Stimulated activated CD4-positive, alpha-beta T cell treated with anti-CD3 and anti-CD28 coated beads, Interleukin-1b, Interleukin-23, amount 100 ng/mL, for 48 hours (primary cell): ENCODE data around the gene OR51B6.
"Not testable (repeated sequence)": the region's sequence is repeated elsewhere in the genome, so short reads cannot be mapped to it uniquely, and the experiment has no call there.

Experiments
- DNase-seq: peaks from one replicate; pipeline ENCODE4 v3.0.0-alpha.2; 2020

OR51B6 gene

GRCh38 chr11:5351208-5351607 is at the start of gene OR51B6:
Gene OR51B6, plus strand, starts transcription at chr11:5351508. Its CDS starts 0 bp downstream, at chr11:5351508.
- no peak for DNase-seq

GRCh38 chr11:5301846-5302245 is 49.5 kb upstream of the OR51B6 start, which contains the start of gene OR51B4:
Gene OR51B4, minus strand, starts transcription at chr11:5301946. Its CDS starts 0 bp downstream, at chr11:5301946.
- DNase-seq: no peak

GRCh38 chr11:5303626-5304025 is 47.7 kb upstream of the OR51B6 start:
- DNase-seq: no peak

GRCh38 chr11:5304046-5304445 is 47.3 kb upstream of the OR51B6 start:
- no peak for DNase-seq

- DNase-seq: no peak
These were observed 43.9 kb upstream of the OR51B6 start for GRCh38 chr11:5307256-5308019.

GRCh38 chr11:5310423-5310822 is 40.9 kb upstream of the OR51B6 start:
- DNase-seq: no peak

GRCh38 chr11:5313326-5314023 is 37.8 kb upstream of the OR51B6 start:
- DNase-seq: not testable (repeated sequence)

- DNase-seq: no peak
These were observed 34.0 kb upstream of the OR51B6 start for GRCh38 chr11:5317292-5317691.

- DNase-seq: no peak
These were observed 27.1 kb upstream of the OR51B6 start, which contains the start of gene OR51B2 for GRCh38 chr11:5324197-5324596. Gene OR51B2, minus strand, starts transcription at chr11:5324297. Its CDS starts 0 bp downstream, at chr11:5324297.

- DNase-seq: no peak
These were observed 16.1 kb upstream of the OR51B6 start for GRCh38 chr11:5335170-5335569.

GRCh38 chr11:5336331-5336730 is 15.0 kb upstream of the OR51B6 start:
- DNase-seq: no peak

- not testable (repeated sequence) for DNase-seq
These were observed 14.1 kb upstream of the OR51B6 start for GRCh38 chr11:5337253-5337652.

- no peak for DNase-seq
These were observed 11.5 kb upstream of the OR51B6 start for GRCh38 chr11:5339771-5340322.

GRCh38 chr11:5343474-5344335 is 7.6 kb upstream of the OR51B6 start, which contains the start of gene OR51B5:
Gene OR51B5, minus strand, starts transcription at chr11:5343524. Its CDS starts 0 bp downstream, at chr11:5343524.
- DNase-seq: no peak

GRCh38 chr11:5345831-5346230 is 5.5 kb upstream of the OR51B6 start:
- no peak for DNase-seq

GRCh38 chr11:5348551-5349194 is 2.6 kb upstream of the OR51B6 start:
- DNase-seq: no peak

- no peak for DNase-seq
These were observed 1.8 kb upstream of the OR51B6 start for GRCh38 chr11:5349550-5349949.

- not testable (repeated sequence) for DNase-seq
These were observed 4.7 kb downstream of the OR51B6 start for GRCh38 chr11:5356031-5356430.

GRCh38 chr11:5362017-5362625 is 10.8 kb downstream of the OR51B6 start:
- no peak for DNase-seq

GRCh38 chr11:5363679-5364078 is 12.4 kb downstream of the OR51B6 start:
- no peak for DNase-seq

- no peak for DNase-seq
These were observed 12.9 kb downstream of the OR51B6 start for GRCh38 chr11:5364214-5364613.

- DNase-seq: not testable (repeated sequence)
These were observed 15.1 kb downstream of the OR51B6 start for GRCh38 chr11:5366365-5366764.
